HEK293 (cell line): Measurements from ENCODE around the gene RNF217.

Experiments used
- CTCF ChIA-PET: fragments of 350-600 bp; formaldehyde crosslinking; extraction: SDS; loops from one replicate; lab custom pipeline; 2021; ENCODE audit warnings: antibody characterized with exemption; lab: Yijun Ruan, JAX
- POLR2A ChIA-PET: fragments of 300-600 bp; formaldehyde crosslinking; extraction: SDS; loops from one replicate; lab custom pipeline; 2020; ENCODE audit warnings: antibody characterized with exemption, inconsistent platforms; lab: Yijun Ruan, JAX
- H3K27ac ChIP-seq: fragments of 200-500 bp; sonication (Bioruptor generic); 2 replicates; pipeline ENCODE4 v1.5.1; 2014; ENCODE audit warnings: low read depth, low read length, control low read depth, inconsistent platforms; ENCODE audit errors: extremely low read depth
- H3K36me3 ChIP-seq, 2 experiments: fragments of 200-500 bp in 1 of 2; sonication (Bioruptor generic) in 1 of 2; 1 replicate in 1 of 2; 2 replicates in 1 of 2; pipeline ENCODE4 v1.5.1; 2014 to 2017; ENCODE audit warnings: inconsistent platforms in 2 of 2, low read length in 2 of 2; ENCODE audit not compliant: control insufficient read depth in 2 of 2, insufficient read depth in 1 of 2
- H3K4me1 ChIP-seq: fragments of 200-500 bp; sonication (Bioruptor generic); 2 replicates; pipeline ENCODE4 v1.5.1; 2014; ENCODE audit warnings: mild to moderate bottlenecking, low read length, inconsistent platforms; ENCODE audit not compliant: control insufficient read depth, insufficient read depth
- H3K4me3 ChIP-seq: 2 replicates; pipeline ENCODE4 v1.5.1; 2011; ENCODE audit warnings: low read depth, mild to moderate bottlenecking, control low read depth, low read length, moderate library complexity
- H3K9me3 ChIP-seq: fragments of 200-500 bp; sonication (Bioruptor generic); 2 replicates; pipeline ENCODE4 v1.5.1; 2014; ENCODE audit warnings: low read depth, low read length, inconsistent platforms; ENCODE audit not compliant: control insufficient read depth, insufficient read depth
- EGR2 ChIP-seq: fragments of 450-650 bp; formaldehyde crosslinking; IDR thresholded peaks from 2 replicates; pipeline ENCODE4 v1.5.1; 2016; ENCODE audit warnings: low read depth, missing biosample characterization, missing genetic modification characterization
- FEZF1 ChIP-seq: fragments of 450-650 bp; formaldehyde crosslinking; IDR thresholded peaks from 2 replicates; pipeline ENCODE4 v1.5.1; 2016; ENCODE audit warnings: missing biosample characterization, missing genetic modification characterization
- GLIS1 ChIP-seq: fragments of 450-650 bp; formaldehyde crosslinking; IDR thresholded peaks from 2 replicates; pipeline ENCODE4 v1.5.1; 2016; ENCODE audit warnings: missing biosample characterization, missing genetic modification characterization
- GLIS2 ChIP-seq: fragments of 450-650 bp; formaldehyde crosslinking; IDR thresholded peaks from 2 replicates; pipeline ENCODE4 v1.5.1; 2016; ENCODE audit warnings: missing biosample characterization, missing genetic modification characterization
- PRDM1 ChIP-seq: fragments of 450-650 bp; formaldehyde crosslinking; IDR thresholded peaks from 2 replicates; pipeline ENCODE4; 2016; ENCODE audit warnings: missing biosample characterization, missing genetic modification characterization
- TRIM28 ChIP-seq: IDR thresholded peaks from 2 replicates; pipeline ENCODE4 v1.6.1; 2011; ENCODE audit warnings: low read length, control low read depth, borderline replicate concordance
- ZBTB20 ChIP-seq: fragments of 450-650 bp; formaldehyde crosslinking; IDR thresholded peaks from 2 replicates; pipeline ENCODE4 v1.5.1; 2016; ENCODE audit warnings: missing biosample characterization, missing genetic modification characterization
- ZBTB7A ChIP-seq: fragments of 450-650 bp; formaldehyde crosslinking; IDR thresholded peaks from 2 replicates; pipeline ENCODE4 v1.5.1; 2016; ENCODE audit warnings: low read depth, missing biosample characterization, missing genetic modification characterization
- ZBTB8A ChIP-seq: fragments of 450-650 bp; formaldehyde crosslinking; IDR thresholded peaks from 2 replicates; pipeline ENCODE4 v1.5.1; 2016; ENCODE audit warnings: missing biosample characterization, missing genetic modification characterization
- ZNF16 ChIP-seq: fragments of 450-650 bp; formaldehyde crosslinking; IDR thresholded peaks from 2 replicates; pipeline ENCODE4 v1.5.1; 2016; ENCODE audit warnings: low read depth, missing biosample characterization, missing genetic modification characterization
- ZNF292 ChIP-seq: fragments of 450-650 bp; formaldehyde crosslinking; IDR thresholded peaks from 2 replicates; pipeline ENCODE4 v1.5.1; 2016; ENCODE audit warnings: low read depth, missing biosample characterization, missing genetic modification characterization, borderline replicate concordance
- ZNF548 ChIP-seq: fragments of 450-650 bp; formaldehyde crosslinking; IDR thresholded peaks from 2 replicates; pipeline ENCODE4 v1.5.1; 2016; ENCODE audit warnings: missing biosample characterization, missing genetic modification characterization
- ZNF830 ChIP-seq: fragments of 450-650 bp; IDR thresholded peaks from 2 replicates; pipeline ENCODE4 v1.5.0; 2018; ENCODE audit warnings: missing biosample characterization, missing genetic modification characterization, low read depth, mild to moderate bottlenecking, moderate library complexity
- ZNF843 ChIP-seq: fragments of 450-650 bp; formaldehyde crosslinking; IDR thresholded peaks from 2 replicates; pipeline ENCODE4 v1.5.1; 2016; ENCODE audit warnings: missing biosample characterization, missing genetic modification characterization
- TF ChIP-seq, protein P1 (sequence below): fragments of 450-650 bp; formaldehyde crosslinking; IDR thresholded peaks from 2 replicates; pipeline ENCODE4 v1.5.1; 2016; ENCODE audit warnings: missing biosample characterization, missing genetic modification characterization, borderline replicate concordance
- TF ChIP-seq, protein P2 (sequence below): fragments of 450-650 bp; formaldehyde crosslinking; IDR thresholded peaks from 2 replicates; pipeline ENCODE4 v1.5.1; 2016; ENCODE audit warnings: missing biosample characterization, missing genetic modification characterization
- TF ChIP-seq, protein P3 (sequence below): fragments of 450-650 bp; formaldehyde crosslinking; IDR thresholded peaks from 2 replicates; pipeline ENCODE4 v1.5.1; 2016; ENCODE audit warnings: missing biosample characterization, missing genetic modification characterization
- TF ChIP-seq, protein P4 (sequence below): fragments of 450-650 bp; formaldehyde crosslinking; IDR thresholded peaks from 2 replicates; pipeline ENCODE4 v1.5.1; 2017; ENCODE audit warnings: missing biosample characterization, missing genetic modification characterization
- TF ChIP-seq, protein P5 (sequence below): fragments of 450-650 bp; IDR thresholded peaks from 2 replicates; pipeline ENCODE4 v1.5.1; 2018; ENCODE audit warnings: missing biosample characterization, mild to moderate bottlenecking, missing genetic modification characterization
- TF ChIP-seq, protein P6 (sequence below): fragments of 450-650 bp; formaldehyde crosslinking; IDR thresholded peaks from 2 replicates; pipeline ENCODE4; 2016; ENCODE audit warnings: missing biosample characterization, missing genetic modification characterization

The RNF217 gene

DNA sequence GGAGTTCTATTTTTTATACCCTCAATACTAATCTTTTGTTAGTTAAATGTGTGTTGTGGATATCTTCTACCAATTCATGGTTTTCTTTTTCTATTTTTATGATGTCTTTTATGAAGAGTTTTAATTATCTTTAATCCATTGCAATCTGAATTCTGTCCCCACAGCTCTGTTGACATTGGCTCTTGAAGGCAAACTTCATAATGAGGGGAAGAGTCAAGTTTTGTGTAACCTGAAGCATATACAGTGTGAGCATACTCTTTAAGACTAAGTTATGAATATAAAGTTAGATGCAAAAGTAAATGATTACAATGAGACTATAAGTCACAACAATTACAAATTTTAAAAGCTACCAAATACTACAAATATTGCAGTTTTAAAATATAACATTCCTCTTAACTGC lies 34.2 kb downstream of the RNF217 start:
- Histone ChIP-seq H3K4me1 (peaks cover 15% of the 10 kb centered on the region; the same call in 1 of the 2 replicates), H3K36me3 (peaks cover 0 to 5% of the 10 kb centered on the region in 2 experiments; a peak in 1 of 3 replicates)
- CTCF ChIA-PET, result interaction anchor here (0.6 kb wide), 1 partner anchor 1852 kb away, joined by 3 read pairs; no protein-coding TSS in a partner anchor
- 0 out of 2 replicates have a peak, but pooled peaks have one; percentile 2 for TF ChIP-seq FEZF1 (tag by site-specific recombination)
- TF ChIP-seq, protein P1, sequence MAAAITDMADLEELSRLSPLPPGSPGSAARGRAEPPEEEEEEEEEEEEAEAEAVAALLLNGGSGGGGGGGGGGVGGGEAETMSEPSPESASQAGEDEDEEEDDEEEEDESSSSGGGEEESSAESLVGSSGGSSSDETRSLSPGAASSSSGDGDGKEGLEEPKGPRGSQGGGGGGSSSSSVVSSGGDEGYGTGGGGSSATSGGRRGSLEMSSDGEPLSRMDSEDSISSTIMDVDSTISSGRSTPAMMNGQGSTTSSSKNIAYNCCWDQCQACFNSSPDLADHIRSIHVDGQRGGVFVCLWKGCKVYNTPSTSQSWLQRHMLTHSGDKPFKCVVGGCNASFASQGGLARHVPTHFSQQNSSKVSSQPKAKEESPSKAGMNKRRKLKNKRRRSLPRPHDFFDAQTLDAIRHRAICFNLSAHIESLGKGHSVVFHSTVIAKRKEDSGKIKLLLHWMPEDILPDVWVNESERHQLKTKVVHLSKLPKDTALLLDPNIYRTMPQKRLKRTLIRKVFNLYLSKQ, result no peak
- no peak for TF ChIP-seq ZNF830 (tag by site-specific recombination)
- TF ChIP-seq ZBTB8A, result no peak
- TF ChIP-seq, protein P2, sequence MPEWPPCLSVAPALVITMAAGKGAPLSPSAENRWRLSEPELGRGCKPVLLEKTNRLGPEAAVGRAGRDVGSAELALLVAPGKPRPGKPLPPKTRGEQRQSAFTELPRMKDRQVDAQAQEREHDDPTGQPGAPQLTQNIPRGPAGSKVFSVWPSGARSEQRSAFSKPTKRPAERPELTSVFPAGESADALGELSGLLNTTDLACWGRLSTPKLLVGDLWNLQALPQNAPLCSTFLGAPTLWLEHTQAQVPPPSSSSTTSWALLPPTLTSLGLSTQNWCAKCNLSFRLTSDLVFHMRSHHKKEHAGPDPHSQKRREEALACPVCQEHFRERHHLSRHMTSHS (tag by site-specific recombination), result no peak
- TF ChIP-seq ZBTB20, result 0 out of 2 replicates have a peak, but pooled peaks have one; percentile 12
- TF ChIP-seq, protein P3, sequence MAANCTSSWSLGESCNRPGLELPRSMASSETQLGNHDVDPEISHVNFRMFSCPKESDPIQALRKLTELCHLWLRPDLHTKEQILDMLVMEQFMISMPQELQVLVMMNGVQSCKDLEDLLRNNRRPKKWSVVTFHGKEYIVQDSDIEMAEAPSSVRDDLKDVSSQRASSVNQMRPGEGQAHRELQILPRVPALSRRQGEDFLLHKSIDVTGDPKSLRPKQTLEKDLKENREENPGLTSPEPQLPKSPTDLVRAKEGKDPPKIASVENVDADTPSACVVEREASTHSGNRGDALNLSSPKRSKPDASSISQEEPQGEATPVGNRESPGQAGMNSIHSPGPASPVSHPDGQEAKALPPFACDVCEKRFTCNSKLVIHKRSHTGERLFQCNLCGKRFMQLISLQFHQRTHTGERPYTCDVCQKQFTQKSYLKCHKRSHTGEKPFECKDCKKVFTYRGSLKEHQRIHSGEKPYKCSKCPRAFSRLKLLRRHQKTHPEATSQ (tag by site-specific recombination), result no peak
- TF ChIP-seq GLIS1, result no peak
- TF ChIP-seq EGR2, result no peak
- TF ChIP-seq ZNF843 (tag by site-specific recombination), result 0 out of 2 replicates have a peak, but pooled peaks have one; percentile 14
- TF ChIP-seq ZNF292 (tag by site-specific recombination), result no peak
- TF ChIP-seq ZBTB7A (tag by site-specific recombination), result no peak
- TF ChIP-seq, protein P4, sequence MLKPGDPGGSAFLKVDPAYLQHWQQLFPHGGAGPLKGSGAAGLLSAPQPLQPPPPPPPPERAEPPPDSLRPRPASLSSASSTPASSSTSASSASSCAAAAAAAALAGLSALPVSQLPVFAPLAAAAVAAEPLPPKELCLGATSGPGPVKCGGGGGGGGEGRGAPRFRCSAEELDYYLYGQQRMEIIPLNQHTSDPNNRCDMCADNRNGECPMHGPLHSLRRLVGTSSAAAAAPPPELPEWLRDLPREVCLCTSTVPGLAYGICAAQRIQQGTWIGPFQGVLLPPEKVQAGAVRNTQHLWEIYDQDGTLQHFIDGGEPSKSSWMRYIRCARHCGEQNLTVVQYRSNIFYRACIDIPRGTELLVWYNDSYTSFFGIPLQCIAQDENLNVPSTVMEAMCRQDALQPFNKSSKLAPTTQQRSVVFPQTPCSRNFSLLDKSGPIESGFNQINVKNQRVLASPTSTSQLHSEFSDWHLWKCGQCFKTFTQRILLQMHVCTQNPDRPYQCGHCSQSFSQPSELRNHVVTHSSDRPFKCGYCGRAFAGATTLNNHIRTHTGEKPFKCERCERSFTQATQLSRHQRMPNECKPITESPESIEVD (tag by site-specific recombination), result peak; percentile 72
- TF ChIP-seq, all 188 proteins: peak for 4
- POLR2A ChIA-PET, result no interaction called here
- Histone ChIP-seq H3K4me3 (no peak overlapping the region), H3K9me3 (no peaks in the 10 kb centered on the region), H3K27ac (no peak overlapping the region)

DNA sequence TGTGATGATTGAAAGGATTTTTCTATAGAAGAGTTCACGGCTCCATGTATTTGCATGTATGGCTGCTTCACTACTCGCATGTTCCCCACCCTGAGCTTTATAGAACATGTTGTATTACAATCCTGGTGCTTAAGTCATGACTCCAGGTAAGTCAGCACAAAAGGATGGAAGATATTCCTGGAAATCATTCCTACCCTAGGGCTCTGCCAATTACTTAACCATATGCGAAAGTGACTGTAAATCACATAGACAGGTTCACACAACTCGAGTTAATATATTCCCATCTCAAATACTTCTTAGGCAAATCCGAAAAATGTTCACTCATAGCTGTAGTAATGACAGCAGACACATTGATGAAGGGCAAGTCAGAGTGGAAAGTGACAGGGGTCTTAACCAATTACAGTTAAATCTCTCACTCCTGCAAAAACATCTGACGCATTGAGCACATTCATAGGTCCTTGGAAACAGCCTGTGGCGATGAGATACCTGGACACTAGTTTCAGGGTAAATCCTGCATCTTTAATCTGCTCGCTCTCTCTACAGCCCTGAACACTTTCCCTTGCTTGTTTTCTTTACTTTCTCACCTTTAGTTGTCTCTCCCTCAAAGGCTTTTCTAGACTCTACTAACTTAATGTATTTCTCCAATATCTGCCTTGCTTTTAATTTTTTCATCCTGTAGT lies 35.1 kb downstream of the RNF217 start:
- ChIA-PET POLR2A (no interaction called here), CTCF (interaction anchor here (0.6 kb wide), 2 partner anchors 116 to 1851 kb away, joined by 3 to 5 read pairs; no protein-coding TSS in a partner anchor)
- TF ChIP-seq, protein P5, sequence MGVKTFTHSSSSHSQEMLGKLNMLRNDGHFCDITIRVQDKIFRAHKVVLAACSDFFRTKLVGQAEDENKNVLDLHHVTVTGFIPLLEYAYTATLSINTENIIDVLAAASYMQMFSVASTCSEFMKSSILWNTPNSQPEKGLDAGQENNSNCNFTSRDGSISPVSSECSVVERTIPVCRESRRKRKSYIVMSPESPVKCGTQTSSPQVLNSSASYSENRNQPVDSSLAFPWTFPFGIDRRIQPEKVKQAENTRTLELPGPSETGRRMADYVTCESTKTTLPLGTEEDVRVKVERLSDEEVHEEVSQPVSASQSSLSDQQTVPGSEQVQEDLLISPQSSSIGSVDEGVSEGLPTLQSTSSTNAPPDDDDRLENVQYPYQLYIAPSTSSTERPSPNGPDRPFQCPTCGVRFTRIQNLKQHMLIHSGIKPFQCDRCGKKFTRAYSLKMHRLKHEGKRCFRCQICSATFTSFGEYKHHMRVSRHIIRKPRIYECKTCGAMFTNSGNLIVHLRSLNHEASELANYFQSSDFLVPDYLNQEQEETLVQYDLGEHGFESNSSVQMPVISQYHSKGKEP (tag by site-specific recombination), result no peak
- TF ChIP-seq, protein P6, sequence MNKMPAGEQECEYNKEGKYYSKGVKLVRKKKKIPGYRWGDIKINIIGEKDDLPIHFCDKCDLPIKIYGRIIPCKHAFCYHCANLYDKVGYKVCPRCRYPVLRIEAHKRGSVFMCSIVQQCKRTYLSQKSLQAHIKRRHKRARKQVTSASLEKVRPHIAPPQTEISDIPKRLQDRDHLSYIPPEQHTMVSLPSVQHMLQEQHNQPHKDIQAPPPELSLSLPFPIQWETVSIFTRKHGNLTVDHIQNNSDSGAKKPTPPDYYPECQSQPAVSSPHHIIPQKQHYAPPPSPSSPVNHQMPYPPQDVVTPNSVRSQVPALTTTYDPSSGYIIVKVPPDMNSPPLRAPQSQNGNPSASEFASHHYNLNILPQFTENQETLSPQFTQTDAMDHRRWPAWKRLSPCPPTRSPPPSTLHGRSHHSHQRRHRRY (tag by site-specific recombination), result no peak
- TF ChIP-seq, protein P1, result no peak
- no peak for TF ChIP-seq ZNF16 (tag by site-specific recombination)
- peak; percentile 86 for TF ChIP-seq PRDM1
- no peak for TF ChIP-seq TRIM28
- TF ChIP-seq ZNF548 (tag by site-specific recombination), result no peak
- no peak for TF ChIP-seq GLIS2 (tag by site-specific recombination)
- Histone ChIP-seq H3K36me3 (peaks cover 0 to 5% of the 10 kb centered on the region in 2 experiments; a peak in 1 of 3 replicates), H3K4me1 (peaks cover 21% of the 10 kb centered on the region), H3K4me3 (no peak overlapping the region), H3K9me3 (no peaks in the 10 kb centered on the region), H3K27ac (no peak overlapping the region)
